Large intestine (tissue), 3 donors: ENCODE data around the gene USP28. TPM values are rescaled to one million over a fixed set of nuclear protein-coding genes. Genes with fewer than 3 reads are reported as not detected.
A peak's percentile ranks its signal among the peaks of the same experiment; 100 is the strongest.
"Not testable (repeated sequence)": the region's sequence is repeated elsewhere in the genome, so short reads cannot be mapped to it uniquely, and the experiment has no call there.

Experiments used
- DNase-seq, 2 donors: peaks; one replicate each; pipeline versions ENCODE4 v3.0.0 to v3.0.0-alpha.2; 2013
- H3K27ac ChIP-seq: one replicate; pipeline ENCODE4 v1.5.1; 2013; ENCODE audit warnings: low read length
- H3K27me3 ChIP-seq: 2 replicates; pipeline ENCODE4 v1.6.1; 2013; ENCODE audit warnings: low read length; ENCODE audit not compliant: control insufficient read depth, insufficient read depth
- H3K36me3 ChIP-seq: 2 replicates; pipeline ENCODE4 v1.6.1; 2013; ENCODE audit warnings: low read length; ENCODE audit not compliant: control insufficient read depth, insufficient read depth
- H3K4me1 ChIP-seq: one replicate; pipeline ENCODE4 v1.6.1; 2013; ENCODE audit warnings: low read length; ENCODE audit not compliant: control insufficient read depth, insufficient read depth
- H3K4me3 ChIP-seq: one replicate; pipeline ENCODE4 v1.5.1; 2013; ENCODE audit warnings: low read length
- H3K9me3 ChIP-seq: one replicate; pipeline ENCODE4 v1.6.1; 2013; ENCODE audit warnings: mild to moderate bottlenecking, low read depth, low read length, moderate library complexity; ENCODE audit not compliant: control insufficient read depth
- WGBS: methylation state at CpG from one replicate; pipeline ENCODE4 v1.1.5; 2013; ENCODE audit warnings: low lambda C conversion rate; ENCODE audit not compliant: insufficient coverage; 5-methylcytosine and 5-hydroxymethylcytosine counted together
- polyA plus RNA-seq: library from polyadenylated mRNA; unstranded; fragments of 120-200 nt; gene quantifications from one replicate; pipeline ENCODE4 v1.2.1, GENCODE V29; 2013

The USP28 gene
- polyA plus RNA-seq, 1 donor: 35.6 TPM

- Histone ChIP-seq H3K9me3 (no peaks in the 10 kb centered on the region), H3K36me3 (peaks cover 32% of the 10 kb centered on the region), H3K4me3 (no peak overlapping the region), H3K27ac (no peak overlapping the region), H3K4me1 (no peaks in the 10 kb centered on the region), H3K27me3 (no peaks in the 10 kb centered on the region)
- DNase-seq: no peak
- WGBS: no CpG with 5 or more reads among the region's 1 CpG
Observed at GRCh38 chr11:113817162-113817561, 58.2 kb downstream of the USP28 start.

GRCh38 chr11:113814181-113814580, 61.2 kb downstream of the USP28 start:
- Histone ChIP-seq H3K4me3 (no peak overlapping the region), H3K4me1 (no peaks in the 10 kb centered on the region), H3K9me3 (no peaks in the 10 kb centered on the region), H3K27me3 (no peaks in the 10 kb centered on the region), H3K36me3 (peaks cover 16% of the 10 kb centered on the region), H3K27ac (no peak overlapping the region)
- no peak for DNase-seq

- Histone ChIP-seq H3K27ac (peak overlapping the region; percentile 59), H3K4me1 (peaks cover 5% of the 10 kb centered on the region), H3K9me3 (no peaks in the 10 kb centered on the region), H3K27me3 (no peaks in the 10 kb centered on the region), H3K4me3 (no peak overlapping the region), H3K36me3 (peaks cover 22% of the 10 kb centered on the region)
- peak; percentile 9 to 33 for DNase-seq
- 60% methylated on average over 1 of the region's 2 CpGs for WGBS
Observed at GRCh38 chr11:113808931-113809330, 66.4 kb downstream of the USP28 start.

- Histone ChIP-seq H3K4me1 (peaks cover 5% of the 10 kb centered on the region), H3K27ac (peak overlapping the region; percentile 58), H3K27me3 (no peaks in the 10 kb centered on the region), H3K9me3 (no peaks in the 10 kb centered on the region), H3K4me3 (no peak overlapping the region), H3K36me3 (peaks cover 39% of the 10 kb centered on the region)
- DNase-seq: peak; percentile 61 to 74
- 80% methylated on average over 1 of the region's 2 CpGs for WGBS
Observed at GRCh38 chr11:113806406-113806805, 69.0 kb downstream of the USP28 start.

DNA sequence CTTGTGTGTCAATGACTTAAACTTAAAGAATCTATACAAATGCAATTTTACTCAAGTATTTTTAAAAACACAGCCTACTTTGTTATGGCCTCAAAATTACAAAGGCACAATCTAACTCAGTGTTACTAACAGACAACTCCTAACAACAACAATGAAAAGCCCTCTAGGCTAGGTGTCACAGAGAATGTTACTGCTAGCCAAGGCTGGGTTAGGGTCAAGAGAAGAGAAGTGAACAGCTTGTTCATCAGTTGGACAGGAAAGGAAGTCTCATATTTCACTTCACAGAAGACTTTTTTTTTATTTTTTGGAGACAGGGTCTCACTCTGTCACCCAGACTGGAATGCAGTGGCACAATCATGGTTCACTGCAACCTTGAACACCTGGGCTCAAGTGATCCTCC, 69.7 kb downstream of the USP28 start:
- H3K36me3 ChIP-seq: peaks cover 47% of the 10 kb centered on the region
- H3K4me1 ChIP-seq: peaks cover 5% of the 10 kb centered on the region
- H3K4me3 ChIP-seq: no peak overlapping the region
- no peaks in the 10 kb centered on the region for H3K9me3 ChIP-seq
- no peak overlapping the region for H3K27ac ChIP-seq
- no peaks in the 10 kb centered on the region for H3K27me3 ChIP-seq
- no peak for DNase-seq

DNA sequence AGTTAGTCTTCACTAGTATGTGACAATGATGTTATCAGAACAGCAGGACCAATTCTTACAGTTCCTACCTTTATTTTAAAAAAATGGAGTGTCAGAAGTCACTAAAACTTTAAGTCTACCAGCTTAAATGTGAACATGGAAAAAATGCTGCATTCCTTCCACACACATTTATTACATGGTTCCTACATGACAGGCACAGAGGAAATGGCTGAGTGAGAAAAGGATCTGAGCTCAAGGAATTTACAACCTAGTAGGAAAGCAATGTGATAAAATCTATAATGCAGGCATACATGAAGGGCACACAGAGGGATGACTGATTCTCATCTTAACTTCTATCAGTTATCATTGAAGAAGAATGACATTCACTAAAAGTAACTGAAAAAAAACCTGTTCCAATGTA, 72.8 kb downstream of the USP28 start:
- Histone ChIP-seq H3K4me3 (no peak overlapping the region), H3K36me3 (peaks cover 47% of the 10 kb centered on the region)

GRCh38 chr11:113796663-113797259, 78.6 kb downstream of the USP28 start:
- DNase-seq: peak; percentile 8 to 29

More for the DNA sequence above, 72.8 kb downstream of the USP28 start:
- no peak for DNase-seq
- Histone ChIP-seq H3K9me3 (no peaks in the 10 kb centered on the region), H3K27ac (no peak overlapping the region), H3K4me1 (peaks cover 1% of the 10 kb centered on the region), H3K27me3 (no peaks in the 10 kb centered on the region)

GRCh38 chr11:113789675-113790320, 85.6 kb downstream of the USP28 start:
- H3K27me3 ChIP-seq: peaks cover 20% of the 10 kb centered on the region
- H3K4me3 ChIP-seq: no peak overlapping the region
- H3K27ac ChIP-seq: no peak overlapping the region
- DNase-seq: no peak
- H3K36me3 ChIP-seq: no peaks in the 10 kb centered on the region
- no peaks in the 10 kb centered on the region for H3K4me1 ChIP-seq
- no peaks in the 10 kb centered on the region for H3K9me3 ChIP-seq
- WGBS: no CpG with 5 or more reads among the region's 35 CpGs

More at GRCh38 chr11:113796663-113797259, 78.6 kb downstream of the USP28 start:
- Histone ChIP-seq H3K27ac (no peak overlapping the region), H3K4me3 (no peak overlapping the region), H3K36me3 (peaks cover 19% of the 10 kb centered on the region), H3K9me3 (no peaks in the 10 kb centered on the region), H3K4me1 (no peaks in the 10 kb centered on the region), H3K27me3 (no peaks in the 10 kb centered on the region)
- 76% methylated on average over 3 of the region's 3 CpGs for WGBS

GRCh38 chr11:113789016-113789415, 86.4 kb downstream of the USP28 start:
- H3K9me3 ChIP-seq, DNase-seq, H3K4me3 ChIP-seq, H3K4me1 ChIP-seq, H3K27ac ChIP-seq, H3K36me3 ChIP-seq: not testable (repeated sequence)
- peaks cover 20% of the 10 kb centered on the region for H3K27me3 ChIP-seq
- WGBS: no CpG with 5 or more reads among the region's 22 CpGs

DNA sequence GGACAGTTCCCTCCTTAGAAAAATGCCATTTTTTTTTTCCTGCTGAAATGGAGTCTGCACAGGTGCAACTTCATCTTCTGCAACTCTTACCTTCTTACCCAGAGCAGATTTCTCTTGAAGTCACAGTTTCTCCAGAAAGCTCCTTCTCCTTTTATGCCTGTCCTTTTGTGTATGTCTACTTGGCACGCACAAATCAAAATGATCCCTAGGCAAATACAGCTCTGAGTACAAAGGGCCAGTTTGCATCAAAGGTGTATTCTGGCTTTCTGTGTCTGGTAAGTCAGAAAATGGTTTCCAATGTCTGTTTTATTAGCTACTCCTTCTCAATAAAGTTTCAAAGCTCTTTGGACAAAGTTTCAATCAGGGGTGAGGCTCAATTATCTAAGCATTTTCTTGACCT, 93.2 kb downstream of the USP28 start:
- H3K4me1 ChIP-seq: no peaks in the 10 kb centered on the region
- H3K27me3 ChIP-seq: peaks cover 19% of the 10 kb centered on the region
- no CpG with 5 or more reads among the region's 1 CpG for WGBS
- no peaks in the 10 kb centered on the region for H3K36me3 ChIP-seq
- H3K4me3 ChIP-seq: no peak overlapping the region
- no peak for DNase-seq
- H3K27ac ChIP-seq: no peak overlapping the region
- H3K9me3 ChIP-seq: no peaks in the 10 kb centered on the region

DNA sequence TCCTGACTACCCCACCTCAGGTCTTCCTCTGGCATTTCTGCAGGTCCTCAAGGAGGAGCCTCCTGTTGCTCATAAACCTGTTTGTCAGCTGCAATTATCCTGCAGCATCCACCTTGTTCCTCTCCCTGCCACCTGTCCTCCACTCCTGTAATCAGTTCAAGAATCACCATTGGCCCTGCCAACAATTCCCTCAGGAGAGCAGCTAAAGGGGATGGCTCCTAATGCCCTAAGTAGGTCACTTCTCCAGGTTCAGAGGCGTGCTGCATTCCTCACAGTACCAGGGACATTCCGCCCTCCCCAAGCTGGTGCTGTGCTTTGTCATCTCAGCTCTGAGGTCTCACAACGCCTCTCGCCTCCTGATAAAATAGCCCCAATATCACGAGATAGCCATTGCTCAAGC, 93.7 kb downstream of the USP28 start:
- Histone ChIP-seq H3K4me3 (no peak overlapping the region), H3K27me3 (peaks cover 19% of the 10 kb centered on the region), H3K9me3 (no peaks in the 10 kb centered on the region), H3K4me1 (no peaks in the 10 kb centered on the region), H3K27ac (no peak overlapping the region), H3K36me3 (no peaks in the 10 kb centered on the region)
- WGBS: no CpG with 5 or more reads among the region's 5 CpGs
- no peak for DNase-seq
